NT2/D1 (cell line): ENCODE results near the gene MAZ.
"Not testable (repeated sequence)": the region's sequence is repeated elsewhere in the genome, so short reads cannot be mapped to it uniquely, and the experiment has no call there.

ENCODE experiments used
- DNase-seq: peaks from one replicate; pipeline ENCODE4 v3.0.0-alpha.2; 2011; ENCODE audit warnings: low read depth, low spot score
- H3K27me3 ChIP-seq: 2 replicates; pipeline ENCODE4 v1.6.0; 2011; ENCODE audit warnings: mild to moderate bottlenecking; ENCODE audit not compliant: insufficient read length, insufficient read depth
- H3K36me3 ChIP-seq: 2 replicates; pipeline ENCODE4 v1.6.1; 2011; ENCODE audit warnings: mild to moderate bottlenecking, low read length, mixed read lengths; ENCODE audit not compliant: insufficient read depth, insufficient read length
- H3K4me1 ChIP-seq: 2 replicates; pipeline ENCODE4 v1.5.1; 2011; ENCODE audit not compliant: insufficient read depth, insufficient read length
- H3K4me3 ChIP-seq: 2 replicates; pipeline ENCODE4 v1.5.1; 2011; ENCODE audit warnings: low read depth; ENCODE audit not compliant: insufficient read length
- H3K9ac ChIP-seq: 2 replicates; pipeline ENCODE4 v1.6.0; 2011; ENCODE audit warnings: low read depth; ENCODE audit not compliant: insufficient read length
- H3K9me3 ChIP-seq: 2 replicates; pipeline ENCODE4 v1.5.1; 2011; ENCODE audit warnings: mild to moderate bottlenecking, low read length; ENCODE audit not compliant: insufficient read depth
- SUZ12 ChIP-seq: IDR thresholded peaks from 2 replicates; pipeline ENCODE4 v1.6.1; 2011; ENCODE audit not compliant: insufficient read length, insufficient read depth; ENCODE audit errors: extremely low read depth
- YY1 ChIP-seq: IDR thresholded peaks from 2 replicates; pipeline ENCODE4 v1.6.1; 2011; ENCODE audit not compliant: insufficient read length, insufficient read depth
- ZNF274 ChIP-seq: IDR thresholded peaks from 2 replicates; pipeline ENCODE4 v1.6.1; 2011; ENCODE audit warnings: mild to moderate bottlenecking, low read depth, low read length

MAZ gene

GRCh38 chr16:29825145-29826044 is 19.1 kb downstream of the MAZ start:
- Histone ChIP-seq H3K9ac (peak overlapping the region; percentile 51), H3K36me3 (peaks cover 10% of the 10 kb centered on the region), H3K4me3 (no peak overlapping the region), H3K27me3 (no peaks in the 10 kb centered on the region), H3K9me3 (no peaks in the 10 kb centered on the region), H3K4me1 (peaks cover 28% of the 10 kb centered on the region)
- DNase-seq, result no peak
- TF ChIP-seq SUZ12, result no peak

GRCh38 chr16:29826342-29826695 is 20.0 kb downstream of the MAZ start:
- H3K4me1 ChIP-seq, result peaks cover 21% of the 10 kb centered on the region
- H3K36me3 ChIP-seq, result peaks cover 2% of the 10 kb centered on the region
- no peak overlapping the region for H3K9ac ChIP-seq
- H3K27me3 ChIP-seq, result no peaks in the 10 kb centered on the region
- H3K9me3 ChIP-seq, result no peaks in the 10 kb centered on the region
- no peak for DNase-seq
- TF ChIP-seq SUZ12, result no peak
- TF ChIP-seq YY1, result no peak
- TF ChIP-seq ZNF274, result no peak
- H3K4me3 ChIP-seq, result no peak overlapping the region

- no peak for DNase-seq
- Histone ChIP-seq H3K27me3 (no peaks in the 10 kb centered on the region), H3K4me3 (no peak overlapping the region), H3K9ac (no peak overlapping the region), H3K9me3 (no peaks in the 10 kb centered on the region), H3K4me1 (peaks cover 10% of the 10 kb centered on the region), H3K36me3 (peaks cover 13% of the 10 kb centered on the region)
- TF ChIP-seq ZNF274, result no peak
- TF ChIP-seq SUZ12, result no peak
- no peak for TF ChIP-seq YY1
These were observed 24.4 kb downstream of the MAZ start for GRCh38 chr16:29830774-29831173.

- no peak overlapping the region for H3K4me3 ChIP-seq
- no peaks in the 10 kb centered on the region for H3K9me3 ChIP-seq
- DNase-seq, result no peak
- peaks cover 6% of the 10 kb centered on the region for H3K4me1 ChIP-seq
- no peak overlapping the region for H3K9ac ChIP-seq
- no peak for TF ChIP-seq ZNF274
- no peak for TF ChIP-seq SUZ12
- TF ChIP-seq YY1, result no peak
- H3K27me3 ChIP-seq, result no peaks in the 10 kb centered on the region
- peaks cover 13% of the 10 kb centered on the region for H3K36me3 ChIP-seq
These were observed 25.2 kb downstream of the MAZ start for GRCh38 chr16:29831490-29831889.

GRCh38 chr16:29833219-29833618 is 26.9 kb downstream of the MAZ start:
- not testable (repeated sequence) for H3K9me3 ChIP-seq, H3K27me3 ChIP-seq, DNase-seq, H3K4me3 ChIP-seq, H3K4me1 ChIP-seq, H3K9ac ChIP-seq
- peaks cover 18% of the 10 kb centered on the region for H3K36me3 ChIP-seq

GRCh38 chr16:29834079-29834478 is 27.8 kb downstream of the MAZ start:
- Histone ChIP-seq H3K9me3 (no peaks in the 10 kb centered on the region), H3K9ac (no peak overlapping the region), H3K4me3 (no peak overlapping the region), H3K36me3 (peaks cover 18% of the 10 kb centered on the region), H3K4me1 (peaks cover 6% of the 10 kb centered on the region), H3K27me3 (no peaks in the 10 kb centered on the region)
- no peak for DNase-seq
- TF ChIP-seq SUZ12 (no peak), YY1 (no peak), ZNF274 (no peak)

GRCh38 chr16:29835926-29836325 is 29.6 kb downstream of the MAZ start:
- no peaks in the 10 kb centered on the region for H3K9me3 ChIP-seq
- H3K36me3 ChIP-seq, result peaks cover 23% of the 10 kb centered on the region
- H3K27me3 ChIP-seq, result no peaks in the 10 kb centered on the region
- DNase-seq, result no peak
- TF ChIP-seq SUZ12 (no peak), YY1 (no peak), ZNF274 (no peak)
- no peak overlapping the region for H3K4me3 ChIP-seq
- peaks cover 2% of the 10 kb centered on the region for H3K4me1 ChIP-seq
- no peak overlapping the region for H3K9ac ChIP-seq

- Histone ChIP-seq H3K36me3 (peaks cover 23% of the 10 kb centered on the region), H3K9ac (no peak overlapping the region)
- TF ChIP-seq YY1 (no peak), SUZ12 (no peak), ZNF274 (no peak)
These were observed 30.3 kb downstream of the MAZ start for GRCh38 chr16:29836623-29837022.

More at GRCh38 chr16:29836623-29837022, 30.3 kb downstream of the MAZ start:
- no peak overlapping the region for H3K4me3 ChIP-seq
- DNase-seq, result no peak
- H3K9me3 ChIP-seq, result no peaks in the 10 kb centered on the region
- H3K27me3 ChIP-seq, result no peaks in the 10 kb centered on the region
- H3K4me1 ChIP-seq, result peaks cover 2% of the 10 kb centered on the region
